GM12874 (cell line): ENCODE data around the gene DGKQ.

Experiments used
- CTCF ChIP-seq: IDR thresholded peaks from 2 replicates; pipeline ENCODE4 v1.5.1; 2011; ENCODE audit warnings: low read depth, mild to moderate bottlenecking, control low read depth, low read length, moderate library complexity; ENCODE audit not compliant: insufficient read depth

DGKQ gene

GRCh38 chr4:973431-974397 lies at the start of gene DGKQ:
Gene DGKQ, minus strand, starts transcription at chr4:973569. Its CDS starts 87 bp downstream, at chr4:973482.
- no peak for TF ChIP-seq CTCF

- TF ChIP-seq CTCF, result no peak
These were observed 49.3 kb upstream of the DGKQ start for GRCh38 chr4:1022739-1023066.

GRCh38 chr4:1022051-1022738 lies 48.8 kb upstream of the DGKQ start:
- TF ChIP-seq CTCF, result no peak

GRCh38 chr4:1021386-1022050 lies 48.1 kb upstream of the DGKQ start:
- TF ChIP-seq CTCF, result no peak

GRCh38 chr4:1019729-1020470 lies 46.5 kb upstream of the DGKQ start:
- no peak for TF ChIP-seq CTCF

GRCh38 chr4:1019320-1019719 lies 46.0 kb upstream of the DGKQ start:
- TF ChIP-seq CTCF, result no peak
